Caki2 (cell line): Measurements from ENCODE around the gene NSMCE4A. TPM values are rescaled to one million over a fixed set of nuclear protein-coding genes. Genes with fewer than 3 reads are reported as not detected.
A peak's percentile ranks its signal among the peaks of the same experiment; 100 is the strongest.
"Not testable (repeated sequence)": the region's sequence is repeated elsewhere in the genome, so short reads cannot be mapped to it uniquely, and the experiment has no call there.

Experiments used
- DNase-seq: peaks from one replicate; pipeline ENCODE4 v3.0.0-alpha.2; 2015; ENCODE audit warnings: low read depth
- in situ Hi-C: cut with HindIII; loops from 2 replicates; pipeline ENCODE4 v1.10.0; 2016; ENCODE audit warnings: low sequenced_read_pairs, low pct_unique_long_range_greater_than_20kb, mixed read lengths
- total RNA-seq: library from RNA; depleted of rRNA; stranded (reverse); fragments of >200 nt; shearing (Covaris generic); gene quantifications from 2 replicates; pipeline ENCODE4 v1.2.3, GENCODE V29; 2014; ENCODE audit warnings: low replicate concordance; rRNA removed

The NSMCE4A gene
- total RNA-seq, 1 experiment from 2014 or later, result 70.6 TPM

- in situ Hi-C loops, DNase-seq: not testable (repeated sequence)
Measured at GRCh38 chr10:121918800-121919199, 56.2 kb downstream of the NSMCE4A start.

GRCh38 chr10:121914661-121915060 lies 60.4 kb downstream of the NSMCE4A start:
- DNase-seq, result no peak
- in situ Hi-C loops, result no loop called here

DNA sequence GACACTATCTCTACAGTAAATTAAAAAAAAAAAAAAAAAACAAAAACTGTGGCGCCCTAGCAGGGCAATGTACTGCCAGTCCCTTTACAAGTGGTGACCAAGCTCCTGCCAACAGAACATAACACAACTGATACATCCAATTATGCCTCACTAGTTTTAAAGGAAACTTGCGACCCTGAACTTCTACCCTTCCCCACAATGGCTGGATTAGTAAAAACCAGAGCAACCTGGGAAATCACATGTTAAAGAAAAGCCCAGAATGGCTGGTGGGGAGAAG lies 63.7 kb downstream of the NSMCE4A start:
- peak; percentile 3 for DNase-seq
- in situ Hi-C loops, result no loop called here

GRCh38 chr10:121910673-121911420 lies 64.2 kb downstream of the NSMCE4A start:
- in situ Hi-C loops, result no loop called here
- DNase-seq, result peak; percentile 73

Other genes starting within 250 kb of the NSMCE4A start
- gene ATE1, start 47.2 kb downstream of the NSMCE4A start, total RNA-seq, result 23.7 and 36.2 TPM in 2 replicates
- 21.6 and 21.8 TPM in 2 replicates for gene TACC2, start 13.9 kb upstream of the NSMCE4A start, total RNA-seq